Omental fat pad (tissue), 4 donors: ENCODE measurements around the gene SLC35F6. TPM values are rescaled to one million over a fixed set of nuclear protein-coding genes. Genes with fewer than 3 reads are reported as not detected.

Experiments
- ATAC-seq: fragments of 150-250 bp; one replicate; pipeline ENCODE4 v1.9.1; 2016; ENCODE audit warnings: mild to moderate bottlenecking, moderate library complexity; ENCODE audit not compliant: low FRiP score
- DNase-seq: peaks from one replicate; pipeline ENCODE4 v3.0.0-alpha.2; 2019; ENCODE audit warnings: low spot score
- total RNA-seq, 4 donors: library from RNA; depleted of rRNA; stranded (reverse); fragments of >200 nt; gene quantifications; one replicate each; pipeline ENCODE4 v1.1.0, GENCODE V29; 2016
- TF ChIP-seq, protein P1 (sequence below), 3 donors: fragments of 450-650 bp; IDR thresholded peaks; one replicate each; pipeline ENCODE4 v1.5.1; 2016 to 2017; ENCODE audit warnings: antibody characterized with exemption in 3 of 3, mild to moderate bottlenecking in 3 of 3, moderate library complexity in 2 of 3

The SLC35F6 gene
- total RNA-seq, 4 donors from 2014 or later: 43.0 to 84.9 (median 57.7) TPM

- ATAC-seq (no peak), DNase-seq (no peak)
- TF ChIP-seq, protein P1, sequence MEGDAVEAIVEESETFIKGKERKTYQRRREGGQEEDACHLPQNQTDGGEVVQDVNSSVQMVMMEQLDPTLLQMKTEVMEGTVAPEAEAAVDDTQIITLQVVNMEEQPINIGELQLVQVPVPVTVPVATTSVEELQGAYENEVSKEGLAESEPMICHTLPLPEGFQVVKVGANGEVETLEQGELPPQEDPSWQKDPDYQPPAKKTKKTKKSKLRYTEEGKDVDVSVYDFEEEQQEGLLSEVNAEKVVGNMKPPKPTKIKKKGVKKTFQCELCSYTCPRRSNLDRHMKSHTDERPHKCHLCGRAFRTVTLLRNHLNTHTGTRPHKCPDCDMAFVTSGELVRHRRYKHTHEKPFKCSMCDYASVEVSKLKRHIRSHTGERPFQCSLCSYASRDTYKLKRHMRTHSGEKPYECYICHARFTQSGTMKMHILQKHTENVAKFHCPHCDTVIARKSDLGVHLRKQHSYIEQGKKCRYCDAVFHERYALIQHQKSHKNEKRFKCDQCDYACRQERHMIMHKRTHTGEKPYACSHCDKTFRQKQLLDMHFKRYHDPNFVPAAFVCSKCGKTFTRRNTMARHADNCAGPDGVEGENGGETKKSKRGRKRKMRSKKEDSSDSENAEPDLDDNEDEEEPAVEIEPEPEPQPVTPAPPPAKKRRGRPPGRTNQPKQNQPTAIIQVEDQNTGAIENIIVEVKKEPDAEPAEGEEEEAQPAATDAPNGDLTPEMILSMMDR (IDR thresholded peaks at IDR 0.05): no peak
Measured at GRCh38 chr2:26776195-26776800, 12.2 kb downstream of the SLC35F6 start.

DNA sequence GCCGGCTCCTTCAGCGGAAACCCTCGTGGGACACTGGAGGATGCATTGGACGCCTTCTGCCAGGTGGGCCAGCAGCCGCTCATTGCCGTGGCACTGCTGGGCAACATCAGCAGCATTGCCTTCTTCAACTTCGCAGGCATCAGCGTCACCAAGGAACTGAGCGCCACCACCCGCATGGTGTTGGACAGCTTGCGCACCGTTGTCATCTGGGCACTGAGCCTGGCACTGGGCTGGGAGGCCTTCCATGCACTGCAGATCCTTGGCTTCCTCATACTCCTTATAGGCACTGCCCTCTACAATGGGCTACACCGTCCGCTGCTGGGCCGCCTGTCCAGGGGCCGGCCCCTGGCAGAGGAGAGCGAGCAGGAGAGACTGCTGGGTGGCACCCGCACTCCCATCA, 14.0 kb downstream of the SLC35F6 start:
- no peak for DNase-seq
- TF ChIP-seq, protein P1 (IDR thresholded peaks at IDR 0.05): no peak
- no peak for ATAC-seq

DNA sequence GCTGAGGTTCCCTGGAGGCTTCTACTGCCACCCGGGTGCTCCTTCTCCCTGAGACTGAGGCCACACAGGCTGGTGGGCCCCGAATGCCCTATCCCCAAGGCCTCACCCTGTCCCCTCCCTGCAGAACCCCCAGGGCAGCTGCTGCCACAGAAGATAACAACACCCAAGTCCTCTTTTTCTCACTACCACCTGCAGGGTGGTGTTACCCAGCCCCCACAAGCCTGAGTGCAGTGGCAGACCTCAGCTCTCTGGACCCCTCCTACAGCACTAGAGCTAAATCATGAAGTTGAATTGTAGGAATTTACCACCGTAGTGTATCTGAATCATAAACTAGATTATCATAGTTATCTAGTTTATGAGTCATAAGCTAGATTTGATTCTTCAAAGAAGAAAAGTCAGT, 14.4 kb downstream of the SLC35F6 start:
- peak; percentile 61 for ATAC-seq
- DNase-seq: no peak
- TF ChIP-seq, protein P1 (IDR thresholded peaks at IDR 0.05): no peak

- TF ChIP-seq, protein P1 (IDR thresholded peaks at IDR 0.05): no peak
- ATAC-seq (no peak), DNase-seq (no peak)
Measured at GRCh38 chr2:26780203-26780760, 16.2 kb downstream of the SLC35F6 start.

GRCh38 chr2:26782876-26783704, 19.0 kb downstream of the SLC35F6 start:
- DNase-seq (no peak), ATAC-seq (no peak)
- TF ChIP-seq, protein P1 (IDR thresholded peaks at IDR 0.05): no peak

- TF ChIP-seq, protein P1 (IDR thresholded peaks at IDR 0.05): no peak
- DNase-seq (no peak), ATAC-seq (no peak)
Measured at GRCh38 chr2:26784570-26785234, 20.6 kb downstream of the SLC35F6 start.
